HepG2 (cell line): ENCODE data around the gene AP3M1. TPM values are rescaled to one million over a fixed set of nuclear protein-coding genes. Genes with fewer than 3 reads are reported as not detected.

Source experiments
- DDIT3 ChIP-seq: sonication (generic); formaldehyde crosslinking; IDR thresholded peaks from 2 replicates; pipeline ENCODE4 v1.4.0; 2020; ENCODE audit warnings: mild to moderate bottlenecking, missing genetic modification reagents
- ETS1 ChIP-seq: sonication (generic); formaldehyde crosslinking; IDR thresholded peaks from 2 replicates; pipeline ENCODE4 v1.4.0; 2020; ENCODE audit warnings: missing genetic modification reagents
- HIC2 ChIP-seq: sonication (generic); formaldehyde crosslinking; IDR thresholded peaks from 2 replicates; pipeline ENCODE4 v1.9.0; 2022; ENCODE audit warnings: low read depth, missing genetic modification reagents
- HMGXB3 ChIP-seq: sonication (generic); formaldehyde crosslinking; IDR thresholded peaks from 2 replicates; pipeline ENCODE4 v1.4.0; 2020; ENCODE audit warnings: missing genetic modification reagents, borderline replicate concordance
- HOXA9 ChIP-seq: sonication (generic); formaldehyde crosslinking; IDR thresholded peaks from 2 replicates; pipeline ENCODE4 v1.8.1; 2022; ENCODE audit warnings: missing genetic modification reagents, mild to moderate bottlenecking, moderate library complexity, borderline replicate concordance
- ISL2 ChIP-seq: sonication (generic); formaldehyde crosslinking; IDR thresholded peaks from 2 replicates; pipeline ENCODE4 v1.5.0; 2020; ENCODE audit warnings: missing genetic modification reagents
- MEF2D ChIP-seq: sonication (generic); formaldehyde crosslinking; IDR thresholded peaks from 2 replicates; pipeline ENCODE4 v1.5.1; 2020; ENCODE audit warnings: mild to moderate bottlenecking, missing genetic modification reagents
- NR0B2 ChIP-seq: sonication (generic); formaldehyde crosslinking; IDR thresholded peaks from 2 replicates; pipeline ENCODE4 v1.4.0; 2020; ENCODE audit warnings: mild to moderate bottlenecking, missing genetic modification reagents
- YY1 ChIP-seq: IDR thresholded peaks from 2 replicates; pipeline ENCODE4 v1.6.1; 2011; ENCODE audit warnings: low read length, low read depth, moderate library complexity, mild to moderate bottlenecking; ENCODE audit not compliant: insufficient read depth, insufficient replicate concordance
- ZBTB44 ChIP-seq: sonication (generic); formaldehyde crosslinking; IDR thresholded peaks from 2 replicates; pipeline ENCODE4 v1.4.0; 2020; ENCODE audit warnings: missing genetic modification reagents
- ZFP82 ChIP-seq: sonication (generic); formaldehyde crosslinking; IDR thresholded peaks from 2 replicates; pipeline ENCODE4 v1.5.1; 2020; ENCODE audit warnings: mild to moderate bottlenecking, missing genetic modification reagents, borderline replicate concordance
- ZNF121 ChIP-seq: sonication (generic); formaldehyde crosslinking; IDR thresholded peaks from 2 replicates; pipeline ENCODE4 v1.5.0; 2020; ENCODE audit warnings: mild to moderate bottlenecking, missing genetic modification reagents
- ZNF17 ChIP-seq: sonication (generic); formaldehyde crosslinking; IDR thresholded peaks from 2 replicates; pipeline ENCODE4 v1.5.0; 2020; ENCODE audit warnings: mild to moderate bottlenecking, missing genetic modification reagents
- ZNF331 ChIP-seq: sonication (generic); formaldehyde crosslinking; IDR thresholded peaks from 2 replicates; pipeline ENCODE4 v1.4.0; 2020; ENCODE audit warnings: missing genetic modification reagents
- ZNF382 ChIP-seq: sonication (generic); formaldehyde crosslinking; IDR thresholded peaks from 2 replicates; pipeline ENCODE4 v1.5.0; 2020; ENCODE audit warnings: missing genetic modification reagents, mild to moderate bottlenecking, borderline replicate concordance
- ZNF557 ChIP-seq: sonication (generic); formaldehyde crosslinking; IDR thresholded peaks from 2 replicates; pipeline ENCODE4 v1.4.0; 2020; ENCODE audit warnings: missing genetic modification reagents
- ZSCAN25 ChIP-seq: sonication (generic); formaldehyde crosslinking; IDR thresholded peaks from 2 replicates; pipeline ENCODE4 v1.8.0; 2022; ENCODE audit warnings: mild to moderate bottlenecking, missing genetic modification reagents
- polyA plus RNA-seq, 8 experiments: library from polyadenylated mRNA; depleted of rRNA in 3 of 8; stranded (reverse) in 7 of 8; unstranded in 1 of 8; fragments of >200 nt; fragmentation: Illumina TruSeq in 4 of 8; extraction: Trizol in 4 of 8; gene quantifications; 2 replicates each; pipeline versions ENCODE4 v1.2.1 to v1.2.3, GENCODE V29; 2011 to 2016; ENCODE audit warnings: low read depth in 4 of 8, missing spikeins in 1 of 8, mixed read lengths in 1 of 8; ENCODE audit not compliant: insufficient read depth in 1 of 8
- total RNA-seq, 5 experiments: library from RNA; depleted of rRNA; stranded (reverse); fragments of >200 nt; fragmentation: Illumina TruSeq; extraction: Trizol; gene quantifications; 2 replicates each; pipeline ENCODE4 v1.2.3, GENCODE V29; 2016; ENCODE audit warnings: low read depth in 1 of 5

The AP3M1 gene
- total and polyA plus RNA-seq, 2 of the 13 experiments (the other 11 are each of a cell fraction or from before 2014, with no cell fraction given), result 29.0 to 31.6 TPM

- TF ChIP-seq ZBTB44 (CRISPR knock-in tag) (no peak; the same call in none of the 2 replicates), NR0B2 (CRISPR knock-in tag) (peak; percentile 88), ZNF382 (no peak), ZSCAN25 (CRISPR knock-in tag) (peak; percentile 57), ZNF17 (CRISPR knock-in tag) (no peak), ISL2 (peak; percentile 61), ETS1 (CRISPR knock-in tag) (0 out of 2 replicates have a peak, but pooled peaks have one; percentile 23), HMGXB3 (CRISPR knock-in tag) (peak; percentile 74; the same call in 1 of the 2 replicates), YY1 (peak; percentile 98), DDIT3 (no peak), ZNF121 (CRISPR knock-in tag) (peak; percentile 51; the same call in 1 of the 2 replicates), MEF2D (peak; percentile 72; the same call in 1 of the 2 replicates), HIC2 (CRISPR knock-in tag) (peak; percentile 85), ZNF331 (CRISPR knock-in tag) (peak; percentile 68; the same call in 1 of the 2 replicates), ZFP82 (CRISPR knock-in tag) (peak; percentile 93; the same call in 1 of the 2 replicates), ZNF557 (CRISPR knock-in tag) (peak; percentile 22; the same call in 1 of the 2 replicates), HOXA9 (peak; percentile 94; the same call in 1 of the 2 replicates)
Measured at GRCh38 chr10:74176380-74177139, 25.9 kb upstream of the AP3M1 start (continued).
